NCI-H2107 treated with DMSO at 0.1 percent for 48 hours (cell line): ENCODE data around the gene TMEM86B.

Experiments used
- DNase-seq: peaks from one replicate; lab custom pipeline; 2025; ENCODE audit not compliant: unreplicated experiment; lab: John Stamatoyannopoulos, UW

The TMEM86B gene

GRCh38 chr19:55257461-55258420, 29.2 kb upstream of the TMEM86B start:
- no peak for DNase-seq

DNA sequence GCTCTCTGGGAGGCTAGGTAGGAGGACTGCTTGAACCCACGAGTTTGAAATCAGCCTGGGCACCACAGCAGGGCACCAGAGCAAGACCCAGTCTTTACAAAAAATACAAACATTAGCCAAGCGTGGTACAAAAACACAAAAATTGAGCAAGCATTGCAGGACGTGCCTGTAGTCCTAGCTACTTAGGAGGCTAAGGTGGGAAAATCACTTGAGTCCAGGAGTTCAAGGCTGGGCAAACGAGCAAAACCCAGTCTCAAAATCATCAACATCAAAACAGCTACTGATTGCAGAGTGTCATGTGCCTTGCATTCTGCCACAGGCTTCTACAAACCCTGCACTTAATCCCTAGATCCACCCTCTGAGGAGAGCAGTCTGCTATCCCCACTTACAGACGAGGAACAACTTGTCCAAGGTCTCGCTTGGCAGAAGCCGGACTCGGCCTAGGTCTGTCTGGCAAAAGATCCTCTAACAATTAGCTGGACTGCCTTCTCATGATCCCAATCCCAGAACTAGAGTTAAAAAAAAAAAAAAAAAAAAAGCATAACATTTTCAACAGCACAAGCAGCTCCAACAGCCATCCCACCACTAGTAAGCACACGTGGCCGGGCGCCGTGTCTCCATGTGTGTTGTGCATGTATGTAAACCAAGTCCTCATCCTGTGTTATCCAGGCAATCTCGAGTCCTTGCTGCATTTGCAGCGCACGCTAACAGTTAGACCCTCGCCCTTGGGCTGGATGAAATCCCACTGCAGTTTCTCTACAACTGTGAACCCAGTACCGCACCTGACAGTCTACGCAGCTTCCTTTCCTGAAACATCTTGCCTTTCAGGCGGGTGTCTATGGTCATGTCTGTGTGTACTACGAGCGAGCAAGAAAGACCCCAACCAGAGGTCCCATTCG, 28.2 kb upstream of the TMEM86B start:
- no peak for DNase-seq

- DNase-seq: no peak
Observed at GRCh38 chr19:55255618-55256423, 27.3 kb upstream of the TMEM86B start.

- DNase-seq: no peak
Observed at GRCh38 chr19:55254625-55254977, 26.0 kb upstream of the TMEM86B start.

- DNase-seq: peak; percentile 53
Observed at GRCh38 chr19:55253842-55254624, 25.5 kb upstream of the TMEM86B start.

- no peak for DNase-seq
Observed at GRCh38 chr19:55252760-55253663, 24.4 kb upstream of the TMEM86B start.

DNA sequence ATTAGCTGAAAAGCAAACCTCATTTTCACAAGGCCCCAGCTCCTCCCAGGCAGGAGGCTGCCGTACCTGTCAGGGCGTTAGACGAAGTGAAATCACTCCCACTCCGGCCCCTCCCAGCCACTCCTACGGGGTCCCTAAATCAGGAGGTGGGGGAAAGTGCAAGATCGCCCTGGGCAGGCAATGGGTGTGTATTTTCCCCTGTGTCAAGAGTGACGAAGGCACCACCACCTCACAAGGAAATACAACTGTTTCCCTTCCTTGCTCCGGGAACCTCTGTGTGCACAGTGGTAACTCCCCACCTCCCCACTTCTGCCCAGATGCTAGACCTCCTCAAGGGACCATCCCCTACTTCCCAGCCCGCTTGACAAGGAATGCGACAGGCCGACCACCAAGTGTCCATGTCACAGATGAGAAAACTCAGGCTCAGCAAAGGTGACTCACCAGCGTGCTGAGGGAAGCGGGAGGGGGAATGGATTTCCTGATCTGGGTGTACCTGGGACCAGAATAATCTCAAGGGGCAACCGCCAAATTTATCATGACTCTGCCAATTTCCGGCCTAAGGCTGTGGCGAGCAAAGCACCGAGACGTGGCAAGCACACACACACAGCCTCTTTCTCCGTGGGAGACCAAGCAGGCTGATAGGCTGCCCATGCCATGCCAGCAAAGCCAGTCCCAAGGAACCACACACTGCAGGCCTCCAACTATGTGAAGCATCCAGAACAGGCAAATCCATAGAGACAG, 22.9 kb upstream of the TMEM86B start:
- no peak for DNase-seq

- DNase-seq: no peak
Observed at GRCh38 chr19:55250262-55251036, 21.9 kb upstream of the TMEM86B start.

GRCh38 chr19:55249841-55250240, 21.3 kb upstream of the TMEM86B start:
- DNase-seq: no peak

- no peak for DNase-seq
Observed at GRCh38 chr19:55248704-55249103, 20.1 kb upstream of the TMEM86B start.

DNA sequence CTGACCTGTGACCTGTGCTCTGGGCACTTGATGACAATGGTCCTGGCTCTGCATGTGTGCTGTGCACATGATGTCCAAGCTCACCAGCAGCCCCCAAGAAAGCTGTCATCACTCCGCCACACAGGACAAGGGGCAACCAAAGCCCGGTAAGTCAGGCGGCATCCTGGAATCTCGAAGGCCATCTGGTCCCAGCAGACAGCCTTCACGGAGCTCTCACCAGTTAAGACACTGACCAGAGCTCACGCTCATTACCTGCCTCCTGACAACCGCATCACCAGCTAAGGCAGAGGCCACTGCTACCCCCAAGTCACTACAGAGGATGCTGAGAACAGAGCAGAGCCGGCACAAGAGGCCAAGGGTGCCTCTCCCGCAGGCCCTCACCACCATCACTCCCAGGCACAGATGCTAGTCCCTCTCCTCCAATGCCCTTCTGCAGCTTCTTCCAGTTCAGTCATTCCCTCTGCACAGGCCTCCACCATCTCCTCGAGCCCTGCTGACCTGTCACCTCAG, 19.7 kb upstream of the TMEM86B start:
- DNase-seq: no peak

DNA sequence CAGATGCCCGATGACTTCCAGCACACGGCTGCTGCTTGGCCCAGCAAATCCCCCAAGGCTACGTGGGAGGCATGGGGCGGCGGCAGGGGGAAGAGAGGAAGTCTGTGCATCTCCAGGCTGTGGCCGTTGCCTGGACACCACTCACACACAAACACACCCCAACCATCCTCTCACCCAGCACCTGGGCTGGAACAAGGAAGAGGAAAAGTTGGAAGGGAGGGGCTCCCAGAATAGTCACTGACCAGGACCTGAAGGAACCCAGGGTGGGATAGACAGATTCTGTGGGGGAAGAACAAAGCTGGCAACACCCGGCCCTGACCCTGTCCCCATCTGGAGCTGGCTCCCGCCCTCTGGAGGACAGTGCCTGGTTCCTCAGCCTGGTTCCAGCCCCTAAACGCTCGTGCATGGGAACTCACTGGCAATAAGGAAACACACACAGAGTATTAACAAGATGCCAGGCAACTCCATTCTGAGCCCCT, 19.1 kb upstream of the TMEM86B start:
- no peak for DNase-seq

DNA sequence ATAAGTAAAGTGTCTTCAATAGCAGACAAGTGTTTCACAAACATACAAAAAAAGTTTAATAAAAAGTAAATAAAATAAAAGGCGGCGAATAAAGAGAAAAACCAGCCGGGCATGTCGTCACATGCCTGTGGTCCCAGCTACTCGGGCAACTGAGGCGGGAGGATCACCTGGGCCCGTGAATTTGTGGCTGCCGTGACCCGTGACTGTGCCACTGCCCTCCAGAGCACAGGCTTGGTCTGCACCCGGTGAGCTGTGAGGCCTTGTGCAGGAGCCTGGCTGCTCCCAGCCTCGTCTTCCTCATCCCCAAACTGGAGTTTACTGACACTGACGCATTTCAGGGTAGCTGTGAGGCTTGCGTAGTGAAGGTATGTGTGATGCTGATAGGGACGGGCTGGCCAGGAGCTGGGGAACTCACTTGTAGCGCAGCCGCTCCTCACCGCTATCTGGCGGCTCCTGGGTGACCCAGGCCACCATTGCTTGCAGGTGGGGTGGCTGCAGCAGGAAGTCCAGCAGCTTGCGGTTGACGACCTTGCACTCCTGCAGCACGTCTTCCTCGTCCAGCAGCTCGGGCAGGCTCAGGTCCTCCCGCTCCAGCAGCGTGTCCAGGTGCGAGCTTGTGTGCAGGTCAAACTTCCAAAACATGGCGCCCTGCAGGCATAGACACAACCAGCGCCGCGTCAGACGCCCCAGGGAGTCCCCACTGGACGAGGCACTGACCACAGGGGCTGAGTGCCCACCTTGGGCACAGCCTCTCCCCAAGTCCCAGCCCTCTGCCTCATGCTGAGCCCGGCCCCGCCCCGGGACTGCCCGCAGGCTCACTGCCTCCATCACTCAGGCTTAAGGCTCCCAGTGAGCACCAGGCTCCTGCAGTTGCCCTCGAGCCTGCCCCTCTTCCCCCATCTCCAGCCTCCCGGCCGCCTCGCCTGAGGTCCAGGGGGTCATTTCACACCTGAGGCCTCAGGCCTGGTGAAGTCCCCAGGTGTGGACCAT, 18.2 kb upstream of the TMEM86B start:
- DNase-seq: no peak

DNA sequence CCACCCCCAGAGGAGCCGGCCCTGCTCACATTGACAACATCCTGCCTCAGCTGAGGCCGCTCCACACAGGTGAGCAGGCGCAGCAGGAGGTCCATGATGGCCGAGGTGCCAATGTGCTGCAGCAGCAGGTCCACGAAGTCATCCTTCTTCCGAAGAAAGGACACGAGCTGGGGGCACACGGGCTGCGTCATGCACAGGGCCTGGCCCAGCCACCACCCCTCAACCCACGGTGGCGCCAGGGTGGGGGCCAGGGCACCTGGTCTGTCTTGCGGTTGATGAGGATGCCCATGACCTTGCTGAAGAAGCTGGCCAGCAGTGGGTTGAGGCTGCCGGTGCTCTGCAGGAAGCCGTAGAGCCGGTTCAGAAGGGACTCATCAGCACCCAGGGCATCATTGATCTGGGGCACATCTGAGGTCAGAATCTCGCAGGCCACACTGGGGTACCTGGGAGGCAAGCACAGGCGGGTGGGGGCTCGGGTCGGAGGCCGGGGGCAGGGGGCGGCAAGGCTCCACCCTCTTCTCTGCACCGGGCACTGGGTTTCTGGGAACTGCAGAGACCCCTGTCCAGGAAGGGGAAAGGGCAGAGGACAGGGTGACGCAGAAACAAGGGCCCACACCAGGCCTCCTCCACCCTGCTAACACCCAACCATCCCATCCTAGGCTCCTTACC, 16.8 kb upstream of the TMEM86B start:
- DNase-seq: no peak

GRCh38 chr19:55244004-55244680, 15.6 kb upstream of the TMEM86B start:
- no peak for DNase-seq
